Neuronal stem cell (in vitro differentiated cells): ENCODE results near the gene PPM1N.
A peak's percentile ranks its signal among the peaks of the same experiment; 100 is the strongest.
"Not testable (repeated sequence)": the region's sequence is repeated elsewhere in the genome, so short reads cannot be mapped to it uniquely, and the experiment has no call there.

Experiments used
- DNase-seq: peaks from one replicate; pipeline ENCODE4 v3.0.0-alpha.2; 2013; ENCODE audit warnings: low spot score
- H2AFZ ChIP-seq: one replicate; pipeline ENCODE4 v1.6.1; 2013; ENCODE audit warnings: mild to moderate bottlenecking, low read length, inconsistent platforms
- H2AK5ac ChIP-seq: 2 replicates; pipeline ENCODE4 v1.6.1; 2013; ENCODE audit warnings: low read depth, mild to moderate bottlenecking, inconsistent platforms, low read length, moderate library complexity, mixed read lengths
- H2BK120ac ChIP-seq: 2 replicates; pipeline ENCODE4 v1.6.1; 2013; ENCODE audit warnings: low read depth, mild to moderate bottlenecking, inconsistent platforms, low read length, moderate library complexity, mixed read lengths
- H2BK12ac ChIP-seq: one replicate; pipeline ENCODE4 v1.6.1; 2013; ENCODE audit warnings: low read length, inconsistent platforms
- H2BK15ac ChIP-seq: 2 replicates; pipeline ENCODE4 v1.6.1; 2013; ENCODE audit warnings: mild to moderate bottlenecking, low read length, inconsistent platforms, mixed read lengths
- H2BK5ac ChIP-seq: one replicate; pipeline ENCODE4 v1.6.1; 2013; ENCODE audit warnings: inconsistent platforms, mild to moderate bottlenecking, low read length, moderate library complexity
- H3K14ac ChIP-seq: one replicate; pipeline ENCODE4 v1.6.1; 2013; ENCODE audit warnings: low read length, inconsistent platforms
- H3K18ac ChIP-seq: 2 replicates; pipeline ENCODE4 v1.6.1; 2013; ENCODE audit warnings: low read length, inconsistent platforms
- H3K23ac ChIP-seq: 2 replicates; pipeline ENCODE4 v1.6.1; 2013; ENCODE audit warnings: low read depth, mild to moderate bottlenecking, mixed read lengths, low read length, inconsistent platforms; ENCODE audit not compliant: poor library complexity
- H3K27ac ChIP-seq: replicated peaks from 3 replicates; pipeline ENCODE4 v1.5.1; 2013; ENCODE audit warnings: low read length, inconsistent platforms
- H3K27me3 ChIP-seq, 3 experiments: 2 replicates each; pipeline ENCODE4 v1.6.1; 2013; ENCODE audit warnings: low read length in 3 of 3, mild to moderate bottlenecking in 2 of 3, inconsistent platforms in 1 of 3, low read depth in 1 of 3, mixed read lengths in 1 of 3, moderate library complexity in 1 of 3; ENCODE audit not compliant: control insufficient read depth in 3 of 3, insufficient read depth in 3 of 3
- H3K36me3 ChIP-seq, 2 donors: replicated peaks in 1 of 2; 2 replicates each; pipeline ENCODE4 v1.6.1; 2013; ENCODE audit warnings: low read length in 2 of 2; ENCODE audit not compliant: control insufficient read depth in 2 of 2, insufficient read depth in 2 of 2
- H3K4ac ChIP-seq: 2 replicates; pipeline ENCODE4 v1.6.1; 2013; ENCODE audit warnings: inconsistent platforms, mild to moderate bottlenecking, low read length, moderate library complexity
- H3K4me1 ChIP-seq, 2 donors: 1 replicate in 1 of 2; 2 replicates in 1 of 2; pipeline ENCODE4 v1.6.1; 2013; ENCODE audit warnings: low read length in 2 of 2, low read depth in 1 of 2; ENCODE audit not compliant: control insufficient read depth in 2 of 2, insufficient read depth in 1 of 2
- H3K4me2 ChIP-seq: one replicate; pipeline ENCODE4 v1.6.1; 2013; ENCODE audit warnings: mild to moderate bottlenecking, low read length, inconsistent platforms; ENCODE audit not compliant: insufficient read depth, poor library complexity, severe bottlenecking
- H3K4me3 ChIP-seq, 2 donors: 2 replicates each; pipeline ENCODE4 v1.5.1; 2013; ENCODE audit warnings: low read length in 2 of 2, mild to moderate bottlenecking in 2 of 2, inconsistent platforms in 1 of 2, moderate library complexity in 1 of 2
- H3K79me1 ChIP-seq: one replicate; pipeline ENCODE4 v1.6.1; 2013; ENCODE audit warnings: low read depth, mild to moderate bottlenecking, inconsistent platforms, low read length, moderate library complexity
- H3K9ac ChIP-seq: one replicate; pipeline ENCODE4 v1.6.1; 2013; ENCODE audit warnings: mild to moderate bottlenecking, low read depth, low read length, inconsistent platforms; ENCODE audit not compliant: poor library complexity
- H3K9me3 ChIP-seq, 2 donors: replicated peaks in 1 of 2; 2 replicates each; pipeline versions ENCODE3 to v1.6.1; 2013; ENCODE audit warnings: low read length in 2 of 2, mild to moderate bottlenecking in 2 of 2, inconsistent platforms in 1 of 2, low read depth in 1 of 2, mixed read lengths in 1 of 2, moderate library complexity in 1 of 2; ENCODE audit not compliant: control insufficient read depth in 2 of 2, insufficient read depth in 1 of 2
- H4K8ac ChIP-seq: one replicate; pipeline ENCODE4 v1.6.1; 2013; ENCODE audit warnings: low read depth, mild to moderate bottlenecking, inconsistent platforms, low read length, moderate library complexity
- H4K91ac ChIP-seq: one replicate; pipeline ENCODE4 v1.6.1; 2013; ENCODE audit warnings: low read length, low read depth, mild to moderate bottlenecking, inconsistent platforms; ENCODE audit not compliant: poor library complexity
- WGBS, 2 donors: extraction: QIAGEN DNeasy Blood & Tissue Kit; methylation state at CpG; one replicate each; pipeline ENCODE4 v1.1.7; 2013; ENCODE audit warnings: missing lambda C conversion rate in 2 of 2, mixed read lengths in 1 of 2; ENCODE audit not compliant: insufficient read length in 2 of 2, insufficient replicate concordance in 1 of 2; ENCODE audit errors: extremely low coverage in 2 of 2; 5-methylcytosine and 5-hydroxymethylcytosine counted together

The PPM1N gene

GRCh38 chr19:45508861-45509691 is 10.8 kb downstream of the PPM1N start:
- peak overlapping the region; percentile 66 for H4K8ac ChIP-seq
- peak overlapping the region; percentile 91 for H3K9ac ChIP-seq
- no CpG with 5 or more reads among the region's 28 CpGs for WGBS, 2 donors
- H3K4me3 ChIP-seq, result peak overlapping the region; percentile 97 to 100
- peak overlapping the region; percentile 91 for H3K4me2 ChIP-seq
- peak overlapping the region; percentile 0 for H2BK5ac ChIP-seq
- H3K27me3 ChIP-seq, result no peaks in the 10 kb centered on the region
- H3K18ac ChIP-seq, result peak overlapping the region; percentile 88
- peak overlapping the region; percentile 26 for H3K14ac ChIP-seq
- peak overlapping the region; percentile 84 for H2AFZ ChIP-seq
- H2BK120ac ChIP-seq, result no peak overlapping the region
- peak; percentile 37 for DNase-seq
- no peak overlapping the region for H2BK15ac ChIP-seq
- H3K4ac ChIP-seq, result no peak overlapping the region
- peak overlapping the region; percentile 99 for H2AK5ac ChIP-seq
- H3K27ac ChIP-seq, result peak overlapping the region; percentile 23
- H3K23ac ChIP-seq, result no peak overlapping the region
- H3K4me1 ChIP-seq, result peaks cover 5 to 18% of the 10 kb centered on the region in 2 donors
- no peak overlapping the region for H4K91ac ChIP-seq
- H2BK12ac ChIP-seq, result peak overlapping the region; percentile 30
- peaks cover 8% of the 10 kb centered on the region for H3K79me1 ChIP-seq
- peaks cover 0 to 4% of the 10 kb centered on the region in 2 donors for H3K36me3 ChIP-seq
- H3K9me3 ChIP-seq, result no peaks in the 10 kb centered on the region

DNA sequence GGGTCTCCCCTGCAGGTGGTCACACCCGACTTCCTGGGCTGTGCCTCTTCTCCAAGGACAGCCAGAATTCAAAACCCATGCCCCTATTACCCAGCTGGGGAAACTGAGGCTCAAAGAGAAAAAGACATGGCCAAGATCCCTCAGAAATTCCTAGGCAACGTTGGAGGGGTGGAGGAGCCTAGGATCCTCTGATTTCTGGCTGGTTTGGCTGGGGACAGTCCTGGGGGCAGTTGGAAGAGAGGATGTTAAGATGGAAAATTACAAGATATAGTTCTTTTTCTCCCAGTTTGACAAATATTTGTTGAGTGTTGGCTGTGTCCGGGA is 11.4 kb downstream of the PPM1N start:
- peak overlapping the region; percentile 26 to 97 for H3K4me3 ChIP-seq
- no peak overlapping the region for H2BK15ac ChIP-seq
- no peaks in the 10 kb centered on the region for H3K27me3 ChIP-seq
- H3K27ac ChIP-seq, result peak overlapping the region; percentile 1
- H3K36me3 ChIP-seq, result peaks cover 0 to 4% of the 10 kb centered on the region in 2 donors
- peak overlapping the region; percentile 66 for H4K8ac ChIP-seq
- peak overlapping the region; percentile 88 for H3K18ac ChIP-seq
- H4K91ac ChIP-seq, result no peak overlapping the region
- no CpG with 5 or more reads among the region's 3 CpGs for WGBS, 2 donors
- H3K79me1 ChIP-seq, result peaks cover 8% of the 10 kb centered on the region
- H3K4me2 ChIP-seq, result no peak overlapping the region
- peak overlapping the region; percentile 26 for H3K14ac ChIP-seq
- peak overlapping the region; percentile 0 for H2BK5ac ChIP-seq
- H2AK5ac ChIP-seq, result no peak overlapping the region
- no peak overlapping the region for H3K23ac ChIP-seq
- H3K4me1 ChIP-seq, result peaks cover 5 to 18% of the 10 kb centered on the region in 2 donors
- no peak for DNase-seq
- H3K4ac ChIP-seq, result no peak overlapping the region
- H3K9me3 ChIP-seq, result no peaks in the 10 kb centered on the region
- peak overlapping the region; percentile 84 for H2AFZ ChIP-seq
- H2BK12ac ChIP-seq, result no peak overlapping the region
- no peak overlapping the region for H2BK120ac ChIP-seq
- H3K9ac ChIP-seq, result peak overlapping the region; percentile 91

- not testable (repeated sequence) for H2BK15ac ChIP-seq, H3K27ac ChIP-seq, H2BK12ac ChIP-seq, H4K91ac ChIP-seq, H4K8ac ChIP-seq, H3K23ac ChIP-seq, H3K9me3 ChIP-seq, H3K4me3 ChIP-seq, H3K27me3 ChIP-seq, H2AK5ac ChIP-seq, H3K14ac ChIP-seq, H3K4me2 ChIP-seq, H2BK120ac ChIP-seq, H3K79me1 ChIP-seq, H2AFZ ChIP-seq, H3K36me3 ChIP-seq, H3K9ac ChIP-seq, H3K18ac ChIP-seq, H2BK5ac ChIP-seq, H3K4ac ChIP-seq, DNase-seq
- no CpG with 5 or more reads among the region's 11 CpGs for WGBS, 2 donors
- H3K4me1 ChIP-seq, result peaks cover 5 to 18% of the 10 kb centered on the region in 2 donors
These were observed 12.1 kb downstream of the PPM1N start for GRCh38 chr19:45510352-45510751.

DNA sequence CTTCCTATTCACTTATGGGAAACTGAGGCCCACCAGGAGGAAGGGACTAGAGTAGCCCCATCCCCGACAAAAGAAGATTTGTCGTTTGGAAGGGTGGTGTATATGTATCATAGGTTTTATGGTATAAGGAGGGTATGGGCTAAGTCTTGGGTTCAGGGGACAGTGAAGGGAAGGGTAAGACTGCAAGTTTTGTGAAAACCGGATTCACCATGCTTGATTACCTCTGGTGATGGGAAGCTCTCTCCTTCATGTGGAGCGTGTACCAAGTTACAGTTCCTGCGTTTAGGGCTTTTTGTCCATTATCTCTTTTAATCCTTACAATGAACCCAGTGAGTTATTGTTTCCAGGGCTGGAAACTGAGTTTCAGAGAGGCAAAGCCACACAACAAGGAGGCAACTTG is 12.8 kb downstream of the PPM1N start:
- no peak overlapping the region for H2AK5ac ChIP-seq
- H3K27me3 ChIP-seq, result no peaks in the 10 kb centered on the region
- peak overlapping the region; percentile 33 for H4K8ac ChIP-seq
- H2BK5ac ChIP-seq, result no peak overlapping the region
- no peak overlapping the region for H3K9ac ChIP-seq
- peaks cover 13% of the 10 kb centered on the region for H3K79me1 ChIP-seq
- no peak overlapping the region for H2BK12ac ChIP-seq
- H3K18ac ChIP-seq, result no peak overlapping the region
- H3K4ac ChIP-seq, result no peak overlapping the region
- 100% methylated on average over 1 of the region's 5 CpGs; no CpG with 5 or more reads in 1 of the 2 donors for WGBS, 2 donors
- no peak overlapping the region for H4K91ac ChIP-seq
- H2BK120ac ChIP-seq, result no peak overlapping the region
- H3K14ac ChIP-seq, result no peak overlapping the region
- H3K27ac ChIP-seq, result no peak overlapping the region
- no peak overlapping the region for H3K4me3 ChIP-seq
- H3K4me2 ChIP-seq, result no peak overlapping the region
- H3K36me3 ChIP-seq, result peaks cover 0 to 4% of the 10 kb centered on the region in 2 donors
- H3K23ac ChIP-seq, result no peak overlapping the region
- H2AFZ ChIP-seq, result no peak overlapping the region
- H3K4me1 ChIP-seq, result peaks cover 4 to 18% of the 10 kb centered on the region in 2 donors
- no peak for DNase-seq
- no peak overlapping the region for H2BK15ac ChIP-seq
- no peaks in the 10 kb centered on the region for H3K9me3 ChIP-seq
